Activated naive CD8-positive, alpha-beta T cell treated with anti-CD3 and anti-CD28 coated beads, Interleukin-2, amount 50 U/mL, for 24 hours (primary cell): ENCODE results near the gene RTF2.

Experiments
- ATAC-seq: fragments of 150-1000 bp; cut with Tn5 transposase; one replicate; pipeline ENCODE4 v1.10.0; 2021
- DNase-seq: peaks from one replicate; pipeline ENCODE4 v3.0.0; 2021
- H3K27ac Mint-ChIP-seq: one replicate; pipeline ENCODE4 v1.8.0; 2021; ENCODE audit warnings: mild to moderate bottlenecking, mixed read lengths
- H3K27me3 Mint-ChIP-seq: one replicate; pipeline ENCODE4 v1.8.0; 2021; ENCODE audit warnings: mixed read lengths
- H3K36me3 Mint-ChIP-seq: one replicate; pipeline ENCODE4 v1.8.0; 2021; ENCODE audit warnings: low read depth, mixed read lengths
- H3K4me1 Mint-ChIP-seq: one replicate; pipeline ENCODE4 v1.8.0; 2021; ENCODE audit warnings: mixed read lengths
- H3K4me3 Mint-ChIP-seq: one replicate; pipeline ENCODE4 v1.8.0; 2021; ENCODE audit warnings: mild to moderate bottlenecking, moderate library complexity, mixed read lengths
- H3K9me3 Mint-ChIP-seq: one replicate; pipeline ENCODE4 v1.8.0; 2021; ENCODE audit warnings: mixed read lengths

RTF2 gene

DNA sequence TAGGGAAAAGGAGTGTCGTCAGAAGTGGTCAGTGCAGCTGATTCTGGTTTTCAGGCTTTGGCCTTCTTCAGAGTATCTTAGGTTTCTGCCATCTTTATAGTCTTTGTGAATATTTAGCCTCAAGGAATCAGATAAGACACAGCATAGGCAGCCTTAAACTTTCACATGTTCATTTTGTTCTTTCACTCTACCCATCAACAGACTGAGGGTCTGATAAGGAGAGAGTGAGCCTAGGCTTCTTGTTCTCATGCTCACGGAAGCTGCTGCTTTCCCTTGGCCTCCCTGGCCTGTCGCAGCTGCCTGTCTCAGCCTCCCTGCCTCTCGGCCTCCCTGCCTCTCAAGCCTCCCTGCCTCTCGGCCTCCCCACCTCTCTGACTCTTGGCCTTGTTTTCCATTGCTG, 20.1 kb downstream of the RTF2 start:
- Mint-ChIP-seq H3K36me3 (peaks cover 50% of the 10 kb centered on the region), H3K27me3 (no peaks in the 10 kb centered on the region), H3K27ac (no peak overlapping the region), H3K9me3 (no peaks in the 10 kb centered on the region), H3K4me3 (no peak overlapping the region), H3K4me1 (peaks cover 11% of the 10 kb centered on the region)
- ATAC-seq (no peak), DNase-seq (no peak)

DNA sequence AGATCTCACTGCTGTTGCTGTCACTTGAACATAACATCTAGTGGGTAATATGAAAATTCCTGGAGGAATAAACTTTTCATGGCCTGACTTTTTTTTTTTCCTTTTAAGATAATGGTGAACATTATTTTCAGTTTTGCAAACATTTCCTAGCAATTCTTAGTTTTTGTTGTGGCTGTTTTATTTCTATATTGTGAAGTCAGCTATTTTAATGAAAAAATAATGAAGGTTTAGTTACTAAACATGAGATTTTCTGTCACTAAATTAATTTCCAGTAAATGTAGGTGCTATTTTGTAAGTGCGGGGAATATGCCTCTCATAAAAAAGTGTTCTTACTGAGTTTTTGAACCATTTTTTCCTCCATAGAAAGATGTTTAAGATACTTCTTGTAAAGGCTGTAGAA, 32.7 kb downstream of the RTF2 start:
- DNase-seq (no peak), ATAC-seq (no peak)
- H3K27ac Mint-ChIP-seq, result no peak overlapping the region
- H3K4me3 Mint-ChIP-seq, result no peak overlapping the region
- peaks cover 3% of the 10 kb centered on the region for H3K9me3 Mint-ChIP-seq
- no peaks in the 10 kb centered on the region for H3K4me1 Mint-ChIP-seq
- H3K27me3 Mint-ChIP-seq, result no peaks in the 10 kb centered on the region
- peaks cover 25% of the 10 kb centered on the region for H3K36me3 Mint-ChIP-seq

DNA sequence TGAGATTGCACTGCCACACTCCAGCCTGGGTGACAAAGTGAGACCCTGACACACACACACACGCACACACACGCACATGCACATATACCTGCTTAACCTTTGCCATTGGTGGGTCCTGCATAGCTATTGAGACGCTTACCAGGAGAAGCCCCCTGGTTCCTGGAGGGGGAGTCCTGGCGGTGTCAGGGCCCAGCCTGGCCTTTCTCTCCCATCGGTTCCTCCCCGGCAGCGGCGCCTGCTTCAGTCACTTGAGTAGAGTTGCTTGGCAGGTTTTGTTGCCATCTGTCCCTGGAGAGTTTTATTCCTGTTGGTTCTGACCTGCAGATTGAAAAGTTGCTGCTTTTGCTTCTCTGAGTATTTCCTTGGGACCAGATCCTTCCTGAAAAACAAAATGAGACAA, 35.5 kb downstream of the RTF2 start:
- DNase-seq (no peak), ATAC-seq (no peak)
- Mint-ChIP-seq H3K9me3 (no peaks in the 10 kb centered on the region), H3K27me3 (no peaks in the 10 kb centered on the region), H3K4me3 (no peak overlapping the region), H3K27ac (no peak overlapping the region), H3K36me3 (peaks cover 8% of the 10 kb centered on the region), H3K4me1 (no peaks in the 10 kb centered on the region)

DNA sequence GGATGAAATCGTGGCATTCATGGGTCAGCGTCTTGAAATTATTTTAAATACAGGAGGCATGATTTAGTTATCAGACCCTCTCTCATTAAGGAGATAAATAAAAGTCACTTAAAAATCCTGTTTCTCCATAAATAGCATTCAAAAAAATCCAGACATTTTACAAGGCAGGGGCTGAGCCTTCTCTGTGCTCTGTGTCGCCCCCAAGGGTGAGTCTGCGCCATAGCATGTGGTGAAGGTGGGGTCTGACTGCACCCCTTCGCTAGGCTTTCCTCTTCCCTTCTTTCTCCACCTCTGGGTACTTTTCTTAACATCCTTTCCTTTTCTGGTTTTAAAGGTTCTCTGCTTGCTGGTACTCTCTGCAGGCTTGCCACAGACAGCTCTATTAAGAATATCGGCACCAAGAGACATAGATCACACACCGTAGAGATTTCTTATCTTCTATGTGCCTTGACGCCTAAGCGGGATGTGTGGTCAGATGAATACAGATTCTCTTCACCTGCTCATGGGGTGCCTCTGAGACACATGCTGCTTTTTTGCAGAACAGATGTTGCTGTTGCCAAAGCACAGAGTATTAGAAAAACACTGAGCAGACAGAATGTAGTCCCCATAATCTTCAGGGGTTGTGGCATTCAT, 36.1 kb downstream of the RTF2 start:
- DNase-seq, result peak; percentile 19
- H3K27ac Mint-ChIP-seq, result no peak overlapping the region
- no peak overlapping the region for H3K4me3 Mint-ChIP-seq
- H3K4me1 Mint-ChIP-seq, result no peaks in the 10 kb centered on the region
- H3K27me3 Mint-ChIP-seq, result no peaks in the 10 kb centered on the region
- ATAC-seq, result no peak
- H3K9me3 Mint-ChIP-seq, result no peaks in the 10 kb centered on the region
- peaks cover 8% of the 10 kb centered on the region for H3K36me3 Mint-ChIP-seq

DNA sequence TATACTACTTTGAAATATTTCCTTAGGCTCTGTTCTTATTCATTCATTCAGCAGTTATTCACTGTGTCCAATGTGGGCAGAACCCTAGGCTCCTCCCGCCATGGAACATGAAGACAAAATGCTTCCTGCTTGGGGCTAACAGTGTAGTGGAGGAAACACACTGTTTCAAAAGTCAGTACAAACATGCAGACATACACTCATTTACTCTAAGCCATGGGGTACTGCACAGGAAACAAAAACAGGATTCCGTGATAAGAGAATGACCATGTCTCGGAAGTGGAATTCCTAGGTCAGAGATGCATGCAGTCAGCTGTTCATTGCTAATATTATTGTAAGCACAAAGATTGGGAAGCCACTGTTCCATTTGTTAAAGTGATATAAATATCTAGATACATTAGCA, 37.7 kb downstream of the RTF2 start:
- Mint-ChIP-seq H3K27me3 (no peaks in the 10 kb centered on the region), H3K36me3 (peaks cover 8% of the 10 kb centered on the region), H3K4me1 (no peaks in the 10 kb centered on the region), H3K27ac (no peak overlapping the region), H3K9me3 (no peaks in the 10 kb centered on the region), H3K4me3 (no peak overlapping the region)
- DNase-seq (no peak), ATAC-seq (no peak)

DNA sequence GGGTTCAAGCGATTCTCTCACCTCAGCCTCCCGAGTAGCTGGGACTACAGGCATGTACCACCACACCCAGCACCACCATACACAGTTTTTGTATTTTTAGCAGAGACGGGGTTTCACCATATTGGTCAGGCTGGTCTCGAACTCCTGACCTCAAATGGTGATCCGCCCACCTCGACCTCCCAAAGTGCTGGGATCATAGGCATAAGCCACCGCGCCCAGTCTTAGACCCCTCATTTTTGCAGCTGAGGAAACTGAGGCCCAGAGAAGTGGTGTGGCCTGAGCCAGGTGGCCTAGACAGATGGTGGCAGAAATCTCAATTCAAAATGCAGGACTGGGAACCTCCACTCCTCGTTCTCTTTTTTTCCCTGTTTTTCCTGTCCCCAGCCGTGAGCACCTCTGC, 43.5 kb downstream of the RTF2 start:
- H3K27ac Mint-ChIP-seq, result no peak overlapping the region
- H3K36me3 Mint-ChIP-seq, result peaks cover 24% of the 10 kb centered on the region
- H3K4me3 Mint-ChIP-seq, result no peak overlapping the region
- no peak for DNase-seq
- no peak for ATAC-seq
- H3K9me3 Mint-ChIP-seq, result no peaks in the 10 kb centered on the region
- no peaks in the 10 kb centered on the region for H3K4me1 Mint-ChIP-seq
- H3K27me3 Mint-ChIP-seq, result no peaks in the 10 kb centered on the region

DNA sequence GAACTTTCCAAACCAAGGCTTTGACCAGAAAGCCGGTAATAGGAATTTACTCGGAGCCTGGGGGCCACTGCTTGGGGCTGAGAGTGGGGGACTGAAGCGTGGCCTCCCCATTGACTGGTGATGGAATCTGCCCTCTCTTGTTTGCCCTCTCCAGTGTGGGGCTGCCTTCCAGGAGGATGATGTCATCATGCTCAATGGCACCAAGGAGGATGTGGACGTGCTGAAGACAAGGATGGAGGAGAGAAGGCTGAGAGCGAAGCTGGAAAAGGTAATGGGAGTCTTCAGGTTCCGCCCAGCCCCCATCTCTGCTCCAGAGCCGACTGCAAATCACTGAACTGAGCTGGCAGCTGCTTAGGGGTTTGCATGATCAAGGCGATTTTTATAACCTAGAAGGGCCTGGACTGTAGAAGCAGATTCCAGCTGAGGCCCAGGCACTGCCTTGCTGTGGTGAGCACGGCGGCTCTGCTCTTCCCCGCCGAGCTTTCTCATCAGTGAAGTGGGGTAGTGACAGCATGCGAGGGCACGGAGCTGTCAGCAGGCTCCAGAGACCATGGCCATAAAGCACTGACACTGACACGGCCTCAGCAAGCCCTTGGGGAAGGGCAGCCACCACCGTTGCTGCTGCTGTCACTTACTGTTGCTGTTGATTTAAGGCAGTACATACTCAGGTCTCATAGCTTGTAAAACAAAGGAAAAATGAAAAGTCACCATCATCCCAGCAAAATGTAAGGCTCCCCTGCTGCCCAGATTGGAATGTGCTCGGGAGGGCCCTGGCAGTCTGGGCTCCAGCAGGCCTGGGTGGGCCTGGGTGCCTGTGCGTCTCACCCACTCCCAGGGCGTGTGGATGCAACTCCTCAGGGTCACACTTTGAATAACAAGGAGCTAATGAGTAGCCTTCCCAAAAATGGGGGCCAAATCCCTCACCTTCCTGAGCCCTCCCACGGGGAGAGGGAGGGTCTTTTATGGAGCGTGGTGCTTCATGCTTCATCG, 45.0 kb downstream of the RTF2 start:
- Mint-ChIP-seq H3K4me3 (no peak overlapping the region), H3K27me3 (no peaks in the 10 kb centered on the region), H3K9me3 (peaks cover 1% of the 10 kb centered on the region), H3K27ac (no peak overlapping the region), H3K36me3 (peaks cover 39% of the 10 kb centered on the region), H3K4me1 (no peaks in the 10 kb centered on the region)
- no peak for DNase-seq
- no peak for ATAC-seq

DNA sequence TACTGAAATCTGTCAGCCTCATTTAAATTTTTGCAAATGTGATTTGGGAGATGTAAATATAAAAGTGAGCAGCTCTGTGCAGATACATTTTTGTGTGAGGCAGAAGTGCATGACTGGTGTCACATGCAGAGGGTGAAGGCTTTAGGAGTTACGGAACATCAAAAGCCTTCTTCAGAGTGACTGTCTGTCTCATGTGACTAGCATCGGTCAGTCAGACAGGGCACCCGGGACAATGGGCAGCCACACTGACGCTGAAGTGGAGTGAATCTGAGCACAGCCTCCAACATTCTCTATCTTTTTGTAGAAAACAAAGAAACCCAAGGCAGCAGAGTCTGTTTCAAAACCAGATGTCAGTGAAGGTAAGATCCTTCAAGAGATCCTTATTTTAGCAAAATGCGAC, 48.2 kb downstream of the RTF2 start:
- peaks cover 71% of the 10 kb centered on the region for H3K36me3 Mint-ChIP-seq
- H3K4me3 Mint-ChIP-seq, result no peak overlapping the region
- DNase-seq (no peak), ATAC-seq (no peak)
- no peaks in the 10 kb centered on the region for H3K4me1 Mint-ChIP-seq
- H3K27me3 Mint-ChIP-seq, result no peaks in the 10 kb centered on the region
- no peak overlapping the region for H3K27ac Mint-ChIP-seq
- H3K9me3 Mint-ChIP-seq, result peaks cover 22% of the 10 kb centered on the region

DNA sequence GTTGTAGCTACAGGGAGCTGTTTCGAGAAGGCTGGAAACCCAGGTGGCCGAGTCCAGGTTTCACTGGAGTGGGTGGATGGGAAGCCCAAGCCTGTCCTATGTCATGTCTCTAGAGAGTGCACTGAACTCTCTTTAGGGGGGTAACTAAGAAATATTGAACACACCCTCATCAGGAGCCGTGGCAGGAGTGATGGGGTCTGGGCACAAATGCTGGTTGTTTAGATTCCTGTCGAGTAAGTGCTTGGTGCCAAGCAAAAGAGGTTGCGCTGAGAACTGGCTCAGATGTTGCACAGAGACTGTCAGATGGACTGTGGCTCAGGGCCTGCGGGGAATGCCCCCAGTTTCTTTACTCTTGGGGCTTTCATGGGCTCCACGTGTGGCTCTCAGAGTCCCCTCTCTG, 48.8 kb downstream of the RTF2 start:
- Mint-ChIP-seq H3K4me1 (no peaks in the 10 kb centered on the region), H3K27ac (no peak overlapping the region), H3K4me3 (no peak overlapping the region), H3K9me3 (peaks cover 26% of the 10 kb centered on the region), H3K27me3 (no peaks in the 10 kb centered on the region), H3K36me3 (peaks cover 74% of the 10 kb centered on the region)
- ATAC-seq (no peak), DNase-seq (no peak)

DNA sequence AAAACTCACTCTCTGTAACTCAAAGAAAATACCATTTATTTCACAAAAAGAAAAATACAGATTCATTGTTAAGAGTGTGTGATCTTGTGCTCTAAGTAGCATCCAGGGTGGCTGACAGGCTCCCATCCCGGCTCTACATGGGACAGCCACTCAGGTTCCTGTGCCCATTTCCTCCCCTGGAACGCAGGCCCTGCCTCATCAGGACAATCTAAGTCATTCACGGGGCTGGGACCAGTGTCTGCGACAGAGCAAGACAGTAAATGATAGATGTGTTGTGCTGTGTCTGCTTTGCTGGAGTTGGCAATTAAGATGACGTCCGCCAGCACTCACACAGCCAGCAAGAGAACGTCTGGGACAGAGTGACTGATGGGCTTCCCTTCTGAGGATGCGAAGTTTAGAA, 49.2 kb downstream of the RTF2 start:
- ATAC-seq (no peak), DNase-seq (no peak)
- Mint-ChIP-seq H3K4me3 (no peak overlapping the region), H3K4me1 (no peaks in the 10 kb centered on the region), H3K36me3 (peaks cover 74% of the 10 kb centered on the region), H3K27ac (no peak overlapping the region), H3K9me3 (peaks cover 26% of the 10 kb centered on the region), H3K27me3 (no peaks in the 10 kb centered on the region)

DNA sequence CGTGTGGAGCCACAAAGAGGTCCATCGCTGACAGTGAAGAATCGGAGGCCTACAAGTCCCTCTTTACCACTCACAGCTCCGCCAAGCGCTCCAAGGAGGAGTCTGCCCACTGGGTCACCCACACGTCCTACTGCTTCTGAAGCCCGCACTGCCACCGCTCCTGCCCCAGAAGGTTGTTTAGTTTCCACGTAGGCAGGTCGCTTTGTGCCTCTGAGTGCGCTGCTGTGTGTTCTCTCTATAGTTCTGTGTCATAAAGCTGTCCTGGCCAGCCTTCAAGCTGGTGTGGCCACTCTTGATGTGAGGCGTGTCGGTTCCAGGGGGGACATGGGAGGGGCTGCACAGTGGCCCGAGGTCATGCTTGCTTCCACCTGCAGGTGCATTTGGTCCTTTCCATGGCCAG, 49.7 kb downstream of the RTF2 start:
- Mint-ChIP-seq H3K4me3 (no peak overlapping the region), H3K9me3 (peaks cover 26% of the 10 kb centered on the region), H3K27ac (no peak overlapping the region), H3K27me3 (no peaks in the 10 kb centered on the region), H3K4me1 (no peaks in the 10 kb centered on the region), H3K36me3 (peaks cover 72% of the 10 kb centered on the region)
- ATAC-seq, result no peak
- DNase-seq, result no peak

DNA sequence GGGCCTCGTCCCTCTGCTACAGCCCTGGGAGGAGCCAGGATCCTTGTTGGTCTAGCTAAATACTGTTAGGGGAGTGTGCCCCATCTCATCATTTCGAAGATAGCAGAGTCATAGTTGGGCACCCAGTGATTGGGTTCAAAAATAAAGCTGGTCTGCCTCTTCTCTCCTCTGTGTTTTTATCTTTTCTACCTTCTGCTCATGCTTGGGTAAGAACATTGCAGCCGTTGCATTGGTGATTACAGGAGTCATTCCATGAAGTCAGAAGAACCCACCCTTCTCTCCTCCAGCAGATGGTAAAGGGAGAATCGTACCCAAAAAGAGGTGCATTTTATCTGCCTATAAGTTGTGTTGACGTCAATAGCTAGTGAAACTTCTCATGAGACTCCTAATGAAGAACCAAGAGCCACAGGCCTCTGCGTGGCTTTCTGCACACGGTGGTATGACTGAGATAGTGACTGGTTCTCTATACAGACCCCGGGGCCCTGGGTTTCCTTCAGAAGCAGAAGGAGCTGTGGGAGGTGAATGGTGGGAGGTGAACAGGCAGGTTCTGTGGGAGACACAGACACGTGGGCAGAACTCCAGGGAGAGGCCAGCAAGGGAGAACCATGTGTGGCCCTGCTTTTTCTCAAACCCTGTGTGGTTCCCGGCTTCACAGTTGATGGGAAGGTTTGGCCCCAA, 50.4 kb downstream of the RTF2 start:
- Mint-ChIP-seq H3K27me3 (no peaks in the 10 kb centered on the region), H3K4me1 (no peaks in the 10 kb centered on the region), H3K27ac (no peak overlapping the region), H3K36me3 (peaks cover 67% of the 10 kb centered on the region), H3K9me3 (peaks cover 26% of the 10 kb centered on the region), H3K4me3 (no peak overlapping the region)
- DNase-seq (no peak), ATAC-seq (no peak)

DNA sequence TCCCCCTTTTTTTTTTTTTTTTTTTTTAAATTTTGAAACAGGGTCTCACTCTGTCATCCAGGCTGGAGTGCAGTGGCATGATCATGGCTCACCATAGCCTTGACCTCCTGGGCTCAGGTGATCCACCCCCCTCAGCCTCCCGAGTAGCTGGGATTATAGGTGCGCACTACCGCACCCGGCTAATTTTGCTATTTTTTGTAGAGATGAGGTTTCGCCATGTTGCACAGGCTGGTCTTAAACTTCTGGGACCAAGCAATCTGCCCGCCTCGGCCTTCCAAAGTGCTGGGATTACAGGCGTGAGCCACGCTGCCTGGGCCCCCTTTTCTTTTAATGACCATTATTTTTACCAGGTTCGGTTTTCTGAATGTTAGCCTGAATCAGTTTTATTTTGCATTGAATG, 51.1 kb downstream of the RTF2 start:
- ATAC-seq, result no peak
- H3K27me3 Mint-ChIP-seq, result no peaks in the 10 kb centered on the region
- no peak overlapping the region for H3K27ac Mint-ChIP-seq
- peaks cover 26% of the 10 kb centered on the region for H3K9me3 Mint-ChIP-seq
- H3K36me3 Mint-ChIP-seq, result peaks cover 67% of the 10 kb centered on the region
- no peak overlapping the region for H3K4me3 Mint-ChIP-seq
- no peak for DNase-seq
- H3K4me1 Mint-ChIP-seq, result no peaks in the 10 kb centered on the region

DNA sequence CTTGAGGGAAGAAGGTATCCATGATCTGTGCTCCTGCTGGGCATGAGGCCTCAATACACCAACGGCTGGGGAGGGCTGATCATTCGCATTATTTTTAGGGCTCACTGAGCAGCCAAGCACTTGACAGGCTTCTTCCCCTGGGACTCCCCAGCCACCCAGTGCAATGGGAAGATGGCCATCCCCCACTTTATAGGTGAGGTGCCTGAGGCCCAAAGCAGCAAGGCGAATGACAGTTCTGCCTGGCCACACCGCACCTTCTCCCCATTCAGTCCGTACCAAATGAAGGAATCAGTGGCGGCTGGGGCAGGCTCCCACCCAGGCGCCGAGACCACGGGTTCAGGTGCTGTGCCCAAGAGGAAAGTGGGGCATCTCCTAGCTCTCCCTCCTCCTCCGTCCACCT, 51.8 kb downstream of the RTF2 start:
- ATAC-seq (no peak), DNase-seq (no peak)
- Mint-ChIP-seq H3K4me3 (no peak overlapping the region), H3K36me3 (peaks cover 64% of the 10 kb centered on the region), H3K4me1 (no peaks in the 10 kb centered on the region), H3K9me3 (peaks cover 26% of the 10 kb centered on the region), H3K27ac (no peak overlapping the region), H3K27me3 (no peaks in the 10 kb centered on the region)
